Right cardiac atrium (tissue), 5 donors: ENCODE results near the gene B3GALT5. TPM values are rescaled to one million over a fixed set of nuclear protein-coding genes. Genes with fewer than 3 reads are reported as not detected.
A peak's percentile ranks its signal among the peaks of the same experiment; 100 is the strongest.

ENCODE experiments used
- ATAC-seq, 2 donors: fragments of 200-7000 bp; cut with Tn5 transposase; one replicate each; pipeline versions ENCODE4 v1.8.0 to v1.9.1; 2020; ENCODE audit warnings: moderate library complexity in 2 of 2, mild to moderate bottlenecking in 1 of 2
- DNase-seq, 3 donors: peaks; one replicate each; pipeline ENCODE4 v3.0.0-alpha.2; 2020
- H3K27ac ChIP-seq: one replicate; pipeline ENCODE4 v1.5.1; 2013; ENCODE audit warnings: mild to moderate bottlenecking, low read length, control low read depth, moderate library complexity
- H3K27me3 ChIP-seq: one replicate; pipeline ENCODE4 v1.6.1; 2013; ENCODE audit not compliant: control insufficient read depth, insufficient read depth
- H3K4me1 ChIP-seq: one replicate; pipeline ENCODE4 v1.6.1; 2013; ENCODE audit warnings: low read length; ENCODE audit not compliant: control insufficient read depth, insufficient read depth
- H3K4me3 ChIP-seq: one replicate; pipeline ENCODE4 v1.5.1; 2013; ENCODE audit warnings: low read length, control low read depth
- H3K9me3 ChIP-seq: one replicate; pipeline ENCODE4 v1.6.1; 2013; ENCODE audit warnings: low read length; ENCODE audit not compliant: control insufficient read depth
- WGBS: extraction: QIAGEN DNeasy Blood & Tissue Kit; methylation state at CpG from one replicate; pipeline ENCODE4 v1.1.7; 2013; 5-methylcytosine and 5-hydroxymethylcytosine counted together
- intact Hi-C, 4 donors: fragments of 100-400 bp; cut with DNase I; formaldehyde crosslinking; loops; one replicate each; pipeline versions ENCODE4 v1.11.0 to v1.14.0; 2022 to 2023
- polyA plus RNA-seq: library from polyadenylated mRNA; stranded (reverse); fragments of 200-250 nt; gene quantifications from one replicate; pipeline ENCODE4 v1.2.3, GENCODE V29; 2013
- total RNA-seq, 4 donors: library from RNA; stranded (reverse); fragmentation: NEBNext Ultra II Directional; extraction: Animal tissue kit (Norgen Biotek cat#: 25700); gene quantifications; one replicate each; pipeline ENCODE4 v1.2.1, GENCODE V29; 2021
- donor health status: healthy with polysubstance abuse.
- donor health status: DM: no; HTN: yes; CAD: no.
- donor health status: DM: no; HTN: no; CAD: no.
- donor health status: DM: no; HTN: yes; CAD: no; lungs with severe emphysema.
- donor health status: DM: yes; HTN: yes; CAD: no.

The B3GALT5 gene
- total and polyA plus RNA-seq, 5 donors: 0.03 to 0.25 (median 0.09) TPM

DNA sequence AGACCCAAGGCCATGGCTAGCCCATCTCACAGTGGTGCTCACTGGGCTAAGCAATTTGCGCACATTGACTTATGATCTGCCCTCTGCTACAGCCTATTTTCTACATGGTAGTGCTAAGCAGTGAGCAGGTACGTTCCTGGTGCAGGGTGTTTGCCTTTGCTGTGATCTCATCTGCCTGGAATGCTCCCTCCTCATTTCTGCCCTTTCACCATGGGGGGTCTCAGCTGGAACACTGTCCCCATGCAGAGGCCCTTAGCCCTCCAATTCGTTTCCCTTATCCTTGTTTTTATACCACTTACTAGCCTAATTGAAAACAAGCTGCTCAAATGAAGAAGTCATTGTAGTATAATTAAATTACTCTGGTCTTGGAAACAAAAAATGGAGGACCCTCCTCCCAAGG is 2.0 kb upstream of the B3GALT5 start:
- intact Hi-C loops: no loop called here
- H3K4me3 ChIP-seq: no peak overlapping the region
- H3K4me1 ChIP-seq: no peaks in the 10 kb centered on the region
- DNase-seq: no peak
- H3K9me3 ChIP-seq: no peaks in the 10 kb centered on the region
- 77% methylated on average over 3 of the region's 3 CpGs for WGBS
- H3K27me3 ChIP-seq: no peaks in the 10 kb centered on the region
- H3K27ac ChIP-seq: no peak overlapping the region
- no peak for ATAC-seq

DNA sequence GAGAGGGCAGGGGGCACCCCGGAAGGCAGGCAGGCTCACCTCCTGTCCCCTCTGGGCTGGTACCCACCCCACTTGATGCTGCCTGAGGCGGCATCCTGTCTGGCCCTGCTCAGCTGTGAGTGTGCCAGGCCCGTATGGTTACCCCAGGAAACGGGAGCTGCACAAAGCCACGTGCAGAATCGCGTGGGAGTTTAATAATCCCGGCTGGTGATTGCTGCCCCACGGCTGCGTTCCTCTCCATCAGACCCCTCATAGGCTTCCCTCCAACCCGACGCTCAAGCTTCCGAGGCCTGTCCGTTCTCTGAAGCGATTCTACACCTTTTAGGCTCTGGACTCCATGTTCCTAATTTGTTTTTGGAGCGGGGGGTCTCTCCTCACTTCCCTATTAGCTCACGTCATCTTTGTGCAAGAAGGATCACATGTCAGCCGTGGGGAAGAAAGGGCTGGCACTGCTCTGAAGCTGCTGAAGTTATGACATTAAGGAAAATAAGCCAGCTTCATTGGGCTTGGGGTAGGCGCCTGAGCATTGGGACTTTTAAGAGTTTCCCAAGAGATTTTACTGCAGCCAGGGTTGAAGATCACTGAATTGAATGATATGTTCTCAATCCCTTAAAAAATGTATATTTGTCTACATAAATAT is 1.1 kb upstream of the B3GALT5 start:
- Histone ChIP-seq H3K4me3 (no peak overlapping the region), H3K9me3 (no peaks in the 10 kb centered on the region), H3K27ac (no peak overlapping the region), H3K4me1 (no peaks in the 10 kb centered on the region), H3K27me3 (no peaks in the 10 kb centered on the region)
- intact Hi-C loops: no loop called here
- ATAC-seq: no peak
- 36% methylated on average over 19 of the region's 19 CpGs for WGBS
- DNase-seq: no peak

DNA sequence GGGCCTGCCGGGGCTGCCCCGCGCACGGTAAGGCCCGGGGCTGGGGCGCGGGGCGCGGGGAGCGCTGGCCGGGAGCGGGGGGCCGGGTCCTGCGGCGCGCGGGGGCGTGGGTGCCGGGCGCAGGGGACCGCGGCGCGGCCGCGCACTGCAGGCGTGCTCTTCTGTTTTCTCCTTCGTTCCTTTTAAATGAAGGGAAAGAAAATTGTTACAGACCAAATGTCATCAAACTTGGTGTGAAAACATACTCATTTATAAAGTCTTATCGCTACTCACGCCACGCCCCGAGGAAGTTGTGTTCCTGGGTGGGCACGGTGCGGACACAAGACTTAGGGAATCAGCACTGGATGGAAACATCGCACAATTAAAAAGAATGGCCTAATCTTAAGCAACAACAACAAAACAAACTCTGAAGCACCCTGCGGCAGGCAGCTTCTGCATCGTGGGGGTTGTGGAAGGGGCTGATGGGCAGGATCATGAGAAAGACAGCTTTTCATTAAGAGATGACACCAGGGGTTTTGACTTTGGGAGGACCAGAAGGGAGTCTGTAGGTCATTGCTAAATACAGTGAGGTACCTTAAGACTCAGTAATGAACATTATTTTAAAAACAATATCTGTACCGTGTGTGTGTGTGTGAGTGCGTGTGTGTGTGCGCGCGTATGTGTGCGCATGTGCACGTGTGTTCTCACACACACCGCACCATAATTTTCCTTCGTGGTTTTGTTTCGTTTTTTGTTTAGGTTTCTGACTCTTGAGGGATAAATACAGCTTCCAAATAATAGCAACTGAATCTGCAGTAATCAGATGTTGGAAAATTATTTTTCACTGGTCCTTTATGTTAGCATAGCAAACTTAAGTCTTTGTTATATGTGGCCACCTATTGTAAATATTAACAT is 548 bp downstream of the B3GALT5 start:
- no peaks in the 10 kb centered on the region for H3K27me3 ChIP-seq
- WGBS: 7% methylated on average over 47 of the region's 47 CpGs
- peak overlapping the region; percentile 51 for H3K4me3 ChIP-seq
- no peak for DNase-seq
- intact Hi-C loops: no loop called here
- no peak for ATAC-seq
- no peaks in the 10 kb centered on the region for H3K9me3 ChIP-seq
- no peaks in the 10 kb centered on the region for H3K4me1 ChIP-seq
- no peak overlapping the region for H3K27ac ChIP-seq

GRCh38 chr21:39616211-39616772 is 3.6 kb downstream of the B3GALT5 start:
- intact Hi-C loops: no loop called here
- Histone ChIP-seq H3K4me1 (no peaks in the 10 kb centered on the region), H3K9me3 (no peaks in the 10 kb centered on the region), H3K27ac (no peak overlapping the region), H3K27me3 (no peaks in the 10 kb centered on the region), H3K4me3 (no peak overlapping the region)
- 47% methylated on average over 5 of the region's 5 CpGs for WGBS
- DNase-seq (no peak), ATAC-seq (no peak)

DNA sequence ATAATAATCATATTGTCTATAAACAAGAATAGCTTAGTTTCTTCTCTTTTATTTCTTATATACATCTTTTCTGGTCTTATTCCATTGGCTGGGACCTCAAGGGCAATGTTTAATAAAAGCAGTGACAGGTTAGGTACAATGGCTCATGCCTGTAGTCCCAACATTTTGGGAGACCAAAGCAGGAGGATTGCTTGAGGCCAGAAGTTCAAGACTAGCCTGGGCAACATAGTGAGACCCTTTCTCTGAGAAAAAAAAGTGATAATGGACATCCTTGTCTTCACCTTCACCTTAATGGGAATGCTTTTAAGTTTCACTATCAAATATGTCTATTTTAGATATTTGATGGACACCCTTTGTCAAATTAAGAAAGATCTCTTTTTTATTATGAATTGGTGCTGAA is 8.1 kb downstream of the B3GALT5 start:
- intact Hi-C loops: no loop called here
- no peak for ATAC-seq

GRCh38 chr21:39625211-39625895 is 12.6 kb downstream of the B3GALT5 start:
- intact Hi-C loops: no loop called here
- no peak overlapping the region for H3K27ac ChIP-seq
- WGBS: 76% methylated on average over 12 of the region's 12 CpGs
- H3K4me1 ChIP-seq: no peaks in the 10 kb centered on the region
- H3K9me3 ChIP-seq: no peaks in the 10 kb centered on the region
- no peaks in the 10 kb centered on the region for H3K27me3 ChIP-seq
- H3K4me3 ChIP-seq: no peak overlapping the region
- DNase-seq (no peak), ATAC-seq (no peak)

More for the DNA sequence above, 8.1 kb downstream of the B3GALT5 start:
- no peak overlapping the region for H3K27ac ChIP-seq
- H3K4me3 ChIP-seq: no peak overlapping the region
- DNase-seq: no peak
- no peaks in the 10 kb centered on the region for H3K27me3 ChIP-seq
- no peaks in the 10 kb centered on the region for H3K9me3 ChIP-seq
- no peaks in the 10 kb centered on the region for H3K4me1 ChIP-seq

DNA sequence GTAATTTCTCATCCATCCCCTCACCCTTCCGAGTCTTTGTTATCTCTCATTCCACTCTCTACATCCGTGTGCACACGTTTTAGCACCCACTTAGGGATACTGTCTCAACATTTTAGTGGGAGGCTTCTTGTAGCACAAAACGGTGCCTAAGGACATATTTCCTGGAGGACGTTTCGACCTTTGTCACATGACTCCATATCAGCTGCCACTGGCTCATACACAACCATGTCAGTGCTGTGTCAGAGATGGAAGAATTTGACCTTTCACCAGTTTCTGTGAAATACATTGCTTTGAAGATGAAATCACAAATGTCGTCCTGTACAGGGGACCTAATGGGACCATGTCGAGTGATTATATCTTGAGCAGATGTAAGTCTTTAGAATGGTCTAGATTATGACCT is 15.6 kb downstream of the B3GALT5 start:
- no peak overlapping the region for H3K4me3 ChIP-seq
- ATAC-seq (no peak), DNase-seq (no peak)
- H3K27ac ChIP-seq: no peak overlapping the region
- no peaks in the 10 kb centered on the region for H3K9me3 ChIP-seq
- H3K4me1 ChIP-seq: no peaks in the 10 kb centered on the region
- 53% methylated on average over 8 of the region's 8 CpGs for WGBS
- H3K27me3 ChIP-seq: no peaks in the 10 kb centered on the region
- intact Hi-C loops: no loop called here

DNA sequence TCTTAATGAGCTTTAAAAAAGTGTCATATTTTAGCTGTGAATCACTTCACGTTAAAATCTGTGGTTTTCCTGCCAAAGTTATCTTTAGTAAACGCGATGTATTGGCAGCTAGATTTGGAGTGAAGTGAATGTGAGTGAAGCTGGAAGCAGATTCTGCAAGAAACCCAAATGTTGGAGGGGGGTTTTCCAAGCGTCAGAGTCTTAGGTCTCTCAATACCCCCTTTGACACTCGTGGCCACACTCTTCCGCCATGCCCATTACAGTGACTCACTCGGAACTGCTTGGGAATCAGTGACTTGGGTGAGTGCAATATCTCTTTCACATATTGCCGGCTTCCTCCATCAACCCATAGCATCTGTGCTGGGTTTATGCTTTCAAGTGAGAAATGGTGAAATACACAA is 17.5 kb downstream of the B3GALT5 start:
- no peak overlapping the region for H3K27ac ChIP-seq
- WGBS: 57% methylated on average over 8 of the region's 8 CpGs
- H3K4me3 ChIP-seq: no peak overlapping the region
- H3K9me3 ChIP-seq: no peaks in the 10 kb centered on the region
- DNase-seq (no peak), ATAC-seq (no peak)
- no peaks in the 10 kb centered on the region for H3K4me1 ChIP-seq
- intact Hi-C loops: no loop called here
- no peaks in the 10 kb centered on the region for H3K27me3 ChIP-seq

DNA sequence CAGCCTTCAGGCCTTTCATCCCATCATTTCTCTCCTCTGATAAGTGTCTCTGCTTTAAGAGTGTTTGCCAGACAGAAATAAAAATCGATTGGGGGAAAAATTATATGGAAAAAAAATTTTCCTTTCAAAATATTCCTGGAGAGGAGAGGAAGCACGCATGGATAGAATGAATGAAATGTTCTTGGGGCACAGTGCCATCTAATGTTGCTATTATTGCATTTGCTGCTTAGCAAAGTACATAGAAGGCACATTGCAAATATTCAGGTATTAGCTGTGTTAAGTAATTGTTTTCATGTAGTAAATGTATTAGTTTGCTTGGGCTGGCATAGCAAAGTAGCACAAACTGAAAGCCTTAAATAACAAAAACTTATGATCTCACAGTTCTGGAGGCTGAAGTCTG is 18.1 kb downstream of the B3GALT5 start:
- no peaks in the 10 kb centered on the region for H3K27me3 ChIP-seq
- no peak for ATAC-seq
- WGBS: 30% methylated on average over 2 of the region's 2 CpGs
- no peak overlapping the region for H3K27ac ChIP-seq
- H3K4me1 ChIP-seq: no peaks in the 10 kb centered on the region
- H3K4me3 ChIP-seq: no peak overlapping the region
- intact Hi-C loops: no loop called here
- DNase-seq: no peak
- H3K9me3 ChIP-seq: no peaks in the 10 kb centered on the region

- intact Hi-C loops: no loop called here
- no peak for DNase-seq
- H3K27ac ChIP-seq: no peak overlapping the region
- WGBS: 86% methylated on average over 10 of the region's 10 CpGs
- no peaks in the 10 kb centered on the region for H3K9me3 ChIP-seq
- H3K27me3 ChIP-seq: no peaks in the 10 kb centered on the region
- ATAC-seq: no peak
- no peak overlapping the region for H3K4me3 ChIP-seq
- no peaks in the 10 kb centered on the region for H3K4me1 ChIP-seq
These were observed 19.3 kb downstream of the B3GALT5 start for GRCh38 chr21:39631842-39632562.
